Stimulated activated CD4-positive, alpha-beta T cell treated with anti-CD3 and anti-CD28 coated beads, Interleukin-2, amount 100 ng/mL, for 48 hours (primary cell): Measurements from ENCODE around the gene PNPLA2.

Source experiments
- DNase-seq, 2 donors: peaks; one replicate each; pipeline ENCODE4 v3.0.0-alpha.2; 2020

PNPLA2 gene

GRCh38 chr11:799641-800316 lies 18.9 kb upstream of the PNPLA2 start:
- DNase-seq = no peak

GRCh38 chr11:800473-800872 lies 18.2 kb upstream of the PNPLA2 start:
- no peak for DNase-seq

GRCh38 chr11:801097-801780 lies 17.5 kb upstream of the PNPLA2 start:
- DNase-seq = no peak

GRCh38 chr11:802018-802617 lies 16.6 kb upstream of the PNPLA2 start:
- DNase-seq = no peak

- DNase-seq = no peak
Measured at GRCh38 chr11:802693-803466, 15.8 kb upstream of the PNPLA2 start.

- no peak for DNase-seq
Measured at GRCh38 chr11:803467-803742, 15.3 kb upstream of the PNPLA2 start.

- DNase-seq = no peak
Measured at GRCh38 chr11:803770-804598, 14.7 kb upstream of the PNPLA2 start.

GRCh38 chr11:804599-804964 lies 14.1 kb upstream of the PNPLA2 start:
- no peak for DNase-seq

- DNase-seq = no peak
Measured at GRCh38 chr11:808427-809286, 10.1 kb upstream of the PNPLA2 start.

GRCh38 chr11:809287-810039 lies 9.3 kb upstream of the PNPLA2 start, which contains the start of gene RPLP2:
TSS of gene RPLP2 (plus strand) at chr11:809967. CDS start at chr11:810235, 268 bp downstream.
- peak; percentile 96 to 97 for DNase-seq

- no peak for DNase-seq
Measured at GRCh38 chr11:810040-810567, 8.6 kb upstream of the PNPLA2 start.

- no peak for DNase-seq
Measured at GRCh38 chr11:811446-812245, 7.1 kb upstream of the PNPLA2 start.

GRCh38 chr11:812390-812789 lies 6.3 kb upstream of the PNPLA2 start:
- DNase-seq = no peak

- no peak for DNase-seq
Measured at GRCh38 chr11:813072-813455, 5.7 kb upstream of the PNPLA2 start.

- no peak for DNase-seq
Measured at GRCh38 chr11:813456-814096, 5.1 kb upstream of the PNPLA2 start.

GRCh38 chr11:815675-816432 lies 2.9 kb upstream of the PNPLA2 start:
- DNase-seq = no peak

- DNase-seq = no peak
Measured at GRCh38 chr11:816433-816779, 2.3 kb upstream of the PNPLA2 start.

- peak; percentile 87 to 92 for DNase-seq
Measured at GRCh38 chr11:819129-819931, 616 bp downstream of the PNPLA2 start.
